Measurements from ENCODE around the gene CPA1.

- TF ChIP-seq POLR2A (IDR thresholded peaks at IDR 0.05; ENCODE audit: low read length) = no peak
- no peak for TF ChIP-seq GATA1 (IDR thresholded peaks at IDR 0.05; ENCODE audit: low read depth, low read length)
Observed at GRCh38 chr7:130365088-130365487, 15.2 kb upstream of the CPA1 start.
